Esophagus (tissue), 2 donors: ENCODE data around the gene FAM114A1. TPM values are rescaled to one million over a fixed set of nuclear protein-coding genes. Genes with fewer than 3 reads are reported as not detected.

Experiments used
- H3K27ac ChIP-seq, 2 donors: one replicate each; pipeline ENCODE4 v1.5.1; 2013; ENCODE audit warnings: low read depth in 2 of 2, mild to moderate bottlenecking in 2 of 2, inconsistent platforms in 1 of 2, low read length in 1 of 2, moderate library complexity in 1 of 2
- H3K27me3 ChIP-seq, 2 donors: one replicate each; pipeline ENCODE4 v1.6.1; 2013; ENCODE audit warnings: low read length in 2 of 2, control low read depth in 1 of 2, mild to moderate bottlenecking in 1 of 2; ENCODE audit not compliant: insufficient read depth in 2 of 2, control insufficient read depth in 1 of 2
- H3K36me3 ChIP-seq, 2 donors: one replicate each; pipeline ENCODE4 v1.6.1; 2013; ENCODE audit warnings: low read length in 1 of 2; ENCODE audit not compliant: control insufficient read depth in 2 of 2, insufficient read depth in 2 of 2
- H3K4me1 ChIP-seq, 2 donors: one replicate each; pipeline ENCODE4 v1.6.1; 2013; ENCODE audit warnings: low read length in 1 of 2; ENCODE audit not compliant: control insufficient read depth in 2 of 2, insufficient read depth in 2 of 2
- H3K4me3 ChIP-seq, 2 donors: one replicate each; pipeline ENCODE4 v1.5.1; 2013; ENCODE audit warnings: low read length in 2 of 2, mild to moderate bottlenecking in 2 of 2, low read depth in 1 of 2, moderate library complexity in 1 of 2
- H3K9me3 ChIP-seq, 2 donors: one replicate each; pipeline ENCODE4 v1.6.1; 2013; ENCODE audit warnings: mild to moderate bottlenecking in 2 of 2, low read depth in 1 of 2, low read length in 1 of 2, moderate library complexity in 1 of 2; ENCODE audit not compliant: control insufficient read depth in 2 of 2, insufficient read depth in 1 of 2
- WGBS, 2 donors: extraction: QIAGEN DNeasy Blood & Tissue Kit; methylation state at CpG; one replicate each; pipeline ENCODE4 v1.1.7; 2013; 5-methylcytosine and 5-hydroxymethylcytosine counted together
- polyA plus RNA-seq, 2 donors: library from polyadenylated mRNA; stranded (reverse); fragments of 200-250 nt; gene quantifications; one replicate each; pipeline ENCODE4 v1.2.3, GENCODE V29; 2013
- donor health status: healthy with polysubstance abuse.
- donor health status: Bipolar disorder and iron deficiency.

The FAM114A1 gene
- polyA plus RNA-seq, 2 donors = 13.5 to 21.4 TPM

DNA sequence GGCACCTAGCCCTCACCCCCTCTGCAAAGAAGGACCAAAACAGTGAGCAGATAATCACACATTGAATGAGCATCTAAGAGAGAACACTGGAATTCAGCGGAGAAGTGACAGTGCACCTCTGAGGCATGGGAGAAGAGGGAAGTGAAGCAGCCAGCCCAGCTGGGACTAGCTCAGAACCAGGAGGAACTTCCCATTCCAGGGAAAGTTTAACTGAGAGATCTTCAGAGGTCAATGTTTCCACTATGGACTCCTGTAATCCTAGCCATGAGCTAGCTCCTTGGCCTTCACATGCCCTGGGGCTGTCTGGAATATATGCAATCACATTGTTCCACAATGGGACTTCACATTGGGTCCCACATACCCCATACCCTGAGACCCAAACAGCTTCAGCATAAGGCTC is 35.4 kb upstream of the FAM114A1 start:
- 94 to 100% methylated on average over 1 of the region's 1 CpG for WGBS, 2 donors

GRCh38 chr4:38832624-38833528 is 34.7 kb upstream of the FAM114A1 start:
- WGBS, 2 donors = 92 to 93% methylated on average over 7 of the region's 7 CpGs
- H3K4me1 ChIP-seq = no peaks in the 10 kb centered on the region
- H3K27me3 ChIP-seq = no peaks in the 10 kb centered on the region
- H3K4me3 ChIP-seq = no peak overlapping the region
- H3K9me3 ChIP-seq = no peaks in the 10 kb centered on the region
- H3K36me3 ChIP-seq = no peaks in the 10 kb centered on the region
- H3K27ac ChIP-seq = no peak overlapping the region

More for the DNA sequence above, 35.4 kb upstream of the FAM114A1 start:
- Histone ChIP-seq H3K36me3 (no peaks in the 10 kb centered on the region), H3K4me3 (no peak overlapping the region), H3K27ac (no peak overlapping the region), H3K4me1 (no peaks in the 10 kb centered on the region), H3K9me3 (no peaks in the 10 kb centered on the region), H3K27me3 (no peaks in the 10 kb centered on the region)

DNA sequence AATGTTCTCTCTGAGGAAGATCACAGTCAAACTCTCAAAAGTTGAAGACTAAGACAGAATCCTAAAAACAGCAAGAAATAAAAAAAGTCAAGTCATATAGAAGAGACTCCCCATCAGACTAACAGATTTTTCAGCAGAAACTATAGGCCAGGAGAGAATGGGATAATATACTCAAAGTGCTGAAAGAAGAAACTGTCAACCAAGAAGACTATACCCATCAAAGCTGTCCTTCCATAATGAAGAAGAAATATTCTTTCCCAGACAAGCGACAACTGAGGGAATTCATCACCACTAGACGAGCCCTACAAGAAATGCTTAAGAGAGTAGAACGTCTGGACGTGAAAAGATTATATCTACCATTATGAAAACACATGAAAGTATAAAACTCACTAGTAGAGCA is 33.0 kb upstream of the FAM114A1 start:
- no peaks in the 10 kb centered on the region for H3K4me1 ChIP-seq
- H3K27me3 ChIP-seq = no peaks in the 10 kb centered on the region
- H3K4me3 ChIP-seq = no peak overlapping the region
- H3K36me3 ChIP-seq = no peaks in the 10 kb centered on the region
- no peak overlapping the region for H3K27ac ChIP-seq
- WGBS, 2 donors = 94 to 95% methylated on average over 4 of the region's 4 CpGs
- no peaks in the 10 kb centered on the region for H3K9me3 ChIP-seq

- Histone ChIP-seq H3K36me3 (no peaks in the 10 kb centered on the region), H3K4me3 (no peak overlapping the region), H3K27me3 (no peaks in the 10 kb centered on the region), H3K27ac (no peak overlapping the region), H3K9me3 (no peaks in the 10 kb centered on the region), H3K4me1 (no peaks in the 10 kb centered on the region)
Observed at GRCh38 chr4:38837334-38837733, 30.3 kb upstream of the FAM114A1 start.

DNA sequence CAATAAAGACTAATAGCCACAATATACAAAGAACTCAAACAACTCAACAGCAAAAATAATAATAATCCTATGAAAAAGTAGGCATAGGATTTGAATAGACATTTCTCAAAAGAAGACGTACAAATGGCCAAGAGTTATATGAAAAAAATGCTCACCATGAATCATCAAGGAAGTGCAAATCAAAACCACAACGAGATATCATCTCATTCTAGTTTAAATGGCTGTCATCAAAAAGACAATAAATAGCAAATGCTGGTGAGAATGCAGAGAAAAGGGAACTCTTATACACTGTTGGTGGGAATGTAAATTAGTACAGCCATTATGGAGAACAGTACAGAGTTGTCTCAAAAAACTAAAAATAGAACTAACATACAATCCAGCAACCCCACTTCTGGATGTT is 29.8 kb upstream of the FAM114A1 start:
- H3K4me3 ChIP-seq = no peak overlapping the region
- H3K9me3 ChIP-seq = no peaks in the 10 kb centered on the region
- no peak overlapping the region for H3K27ac ChIP-seq
- H3K4me1 ChIP-seq = no peaks in the 10 kb centered on the region
- WGBS, 2 donors = 41 to 47% methylated on average over 2 of the region's 2 CpGs
- no peaks in the 10 kb centered on the region for H3K36me3 ChIP-seq
- H3K27me3 ChIP-seq = no peaks in the 10 kb centered on the region

DNA sequence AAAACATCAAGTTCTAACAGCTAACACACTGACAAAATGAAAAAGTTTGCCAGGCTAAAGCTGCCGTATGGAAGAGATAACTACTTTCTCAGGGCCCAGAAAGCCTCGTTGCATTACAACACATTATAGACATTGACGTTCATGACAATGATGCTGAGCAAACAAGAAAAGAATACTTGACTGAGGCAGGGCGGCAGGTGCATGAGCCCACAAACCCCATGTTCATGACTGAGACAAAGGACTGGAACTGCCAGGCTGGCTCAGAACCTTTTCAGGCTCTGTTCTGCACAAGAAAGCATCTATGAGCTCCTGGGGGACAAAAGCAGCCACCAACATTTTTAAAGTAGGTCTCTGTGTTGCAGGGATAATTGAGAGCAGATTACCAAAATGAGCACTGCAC is 24.6 kb upstream of the FAM114A1 start:
- H3K27me3 ChIP-seq = no peaks in the 10 kb centered on the region
- H3K36me3 ChIP-seq = no peaks in the 10 kb centered on the region
- H3K4me1 ChIP-seq = no peaks in the 10 kb centered on the region
- WGBS, 2 donors = 69 to 79% methylated on average over 4 of the region's 4 CpGs
- H3K4me3 ChIP-seq = no peak overlapping the region
- H3K9me3 ChIP-seq = no peaks in the 10 kb centered on the region
- no peak overlapping the region for H3K27ac ChIP-seq

DNA sequence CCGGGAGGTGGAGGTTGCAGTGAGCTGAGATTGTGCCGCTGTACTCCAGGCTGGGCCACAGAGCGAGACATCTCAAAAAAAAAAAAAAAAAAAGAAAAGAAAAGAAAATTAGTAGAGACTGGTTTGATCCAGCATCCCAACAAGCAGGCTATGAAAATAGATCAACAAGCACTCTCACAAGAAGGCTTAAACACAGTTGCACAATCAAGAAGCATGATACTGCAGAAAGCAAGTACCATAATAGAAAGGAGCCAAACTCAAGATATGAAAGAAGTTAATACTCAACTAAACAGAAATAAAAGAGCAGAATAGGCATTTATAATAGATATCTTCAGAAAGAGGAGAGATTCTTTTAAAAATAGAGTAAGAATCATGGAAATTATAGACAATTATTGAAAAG is 21.6 kb upstream of the FAM114A1 start:
- 94 to 95% methylated on average over 3 of the region's 3 CpGs for WGBS, 2 donors
- Histone ChIP-seq H3K9me3 (no peaks in the 10 kb centered on the region), H3K4me3 (no peak overlapping the region), H3K36me3 (no peaks in the 10 kb centered on the region), H3K4me1 (no peaks in the 10 kb centered on the region), H3K27me3 (no peaks in the 10 kb centered on the region), H3K27ac (no peak overlapping the region)

DNA sequence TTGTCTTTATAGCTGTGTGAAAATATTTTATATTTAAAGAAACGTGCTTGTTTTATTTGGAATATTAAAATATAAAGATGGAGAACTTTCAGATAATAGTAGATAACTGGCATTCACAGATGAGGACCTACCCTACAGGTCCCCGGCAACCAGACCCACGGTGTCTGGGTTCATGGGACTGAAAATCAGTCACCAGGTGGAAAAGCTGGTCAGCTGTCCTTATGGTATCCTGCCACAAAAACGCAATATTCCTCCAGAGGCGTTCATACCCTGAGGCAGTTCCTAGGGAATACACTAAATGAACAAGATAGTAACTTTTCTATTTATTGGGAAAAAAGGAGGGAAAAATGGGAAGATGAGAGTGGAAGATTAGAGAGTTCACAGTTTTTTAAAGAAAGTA is 12.1 kb upstream of the FAM114A1 start:
- no peak overlapping the region for H3K4me3 ChIP-seq
- no peaks in the 10 kb centered on the region for H3K27me3 ChIP-seq
- H3K4me1 ChIP-seq = no peaks in the 10 kb centered on the region
- no peaks in the 10 kb centered on the region for H3K9me3 ChIP-seq
- no peaks in the 10 kb centered on the region for H3K36me3 ChIP-seq
- 85 to 90% methylated on average over 5 of the region's 5 CpGs for WGBS, 2 donors
- H3K27ac ChIP-seq = no peak overlapping the region

DNA sequence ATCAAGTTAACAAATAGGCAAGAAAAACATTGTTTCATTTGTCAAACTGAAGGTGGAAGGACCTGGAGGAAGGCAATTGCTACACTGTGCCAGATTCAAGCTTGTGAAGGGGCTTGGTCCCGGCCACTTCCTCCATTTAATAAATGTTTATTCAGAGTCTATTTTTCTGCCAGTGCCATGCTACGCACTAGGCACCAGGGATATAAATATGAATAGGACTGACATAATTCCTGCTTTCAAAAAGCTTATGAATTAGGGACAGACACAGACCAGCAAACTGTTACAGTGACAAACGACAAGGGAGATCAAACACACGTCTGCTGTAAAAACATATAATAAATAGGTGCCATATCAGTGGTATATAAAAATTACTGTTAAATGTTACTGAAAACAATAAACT is 11.6 kb upstream of the FAM114A1 start:
- Histone ChIP-seq H3K4me1 (no peaks in the 10 kb centered on the region), H3K27me3 (no peaks in the 10 kb centered on the region), H3K36me3 (no peaks in the 10 kb centered on the region), H3K4me3 (no peak overlapping the region), H3K9me3 (no peaks in the 10 kb centered on the region), H3K27ac (no peak overlapping the region)
- WGBS, 2 donors = 50 to 52% methylated on average over 4 of the region's 4 CpGs
